BLaER1 (cell line): ENCODE data around the gene TBC1D2B.

ENCODE experiments used
- H3K27ac ChIP-seq: shearing (Covaris generic); formaldehyde crosslinking; 2 replicates; pipeline ENCODE4 v1.8.1; 2022
- H3K27me3 ChIP-seq: shearing (Covaris generic); formaldehyde crosslinking; 2 replicates; pipeline ENCODE4 v1.8.1; 2022
- H3K36me3 ChIP-seq: shearing (Covaris generic); formaldehyde crosslinking; 2 replicates; pipeline ENCODE4 v1.8.1; 2022
- H3K4me1 ChIP-seq: shearing (Covaris generic); formaldehyde crosslinking; 2 replicates; pipeline ENCODE4 v1.8.1; 2022
- H3K4me2 ChIP-seq: shearing (Covaris generic); formaldehyde crosslinking; 2 replicates; pipeline ENCODE4 v1.8.1; 2022
- H3K4me3 ChIP-seq: shearing (Covaris generic); formaldehyde crosslinking; 2 replicates; pipeline ENCODE4 v1.8.1; 2022
- H3K9ac ChIP-seq: shearing (Covaris generic); formaldehyde crosslinking; 2 replicates; pipeline ENCODE4 v1.8.1; 2022
- H3K9me3 ChIP-seq: shearing (Covaris generic); formaldehyde crosslinking; 2 replicates; pipeline ENCODE4 v1.8.1; 2022
- H4K20me1 ChIP-seq: shearing (Covaris generic); formaldehyde crosslinking; 2 replicates; pipeline ENCODE4 v1.8.1; 2022
- Cebpa-rat ChIP-seq: shearing (Covaris generic); IDR thresholded peaks from 2 replicates; pipeline ENCODE4 v1.8.1; 2022

Gene TBC1D2B

DNA sequence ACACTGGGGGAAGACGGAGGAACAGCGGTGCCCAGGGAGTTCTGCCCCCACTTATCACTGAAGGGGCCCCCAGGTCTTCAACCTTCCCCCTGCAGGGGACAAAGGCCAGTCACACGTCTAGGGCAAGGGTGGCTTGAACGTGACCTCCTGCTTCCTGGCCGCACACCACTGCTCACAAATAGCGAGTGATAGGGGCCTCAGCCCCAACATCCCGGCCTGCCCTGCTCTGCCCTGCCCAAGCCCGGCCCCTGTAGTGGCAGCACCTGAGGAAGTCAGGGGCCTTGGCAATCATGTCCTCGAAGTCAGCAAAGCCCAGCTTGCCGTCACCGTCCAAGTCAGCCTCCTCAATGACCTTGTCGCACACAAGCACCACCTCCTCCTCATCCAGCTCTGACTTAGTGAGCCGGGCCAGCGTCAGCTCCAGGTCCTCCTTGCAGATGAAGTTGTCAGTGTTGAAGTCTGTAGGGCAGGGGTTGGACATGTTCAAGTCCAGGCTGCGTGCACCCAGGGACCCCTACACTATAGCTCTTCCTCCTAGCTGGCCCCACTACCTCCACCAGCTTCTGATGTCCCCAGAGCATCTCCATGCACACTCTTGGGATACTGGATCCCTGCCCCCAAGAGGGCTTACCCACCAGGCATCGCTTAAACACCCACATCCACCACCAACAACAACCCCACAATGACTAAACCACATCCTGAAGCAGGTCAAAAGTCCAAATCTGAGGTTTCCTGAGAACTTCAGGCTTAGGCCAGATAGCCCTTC, 28.1 kb upstream of the TBC1D2B start:
- Histone ChIP-seq H3K9ac (0 out of 2 replicates have a peak overlapping the region, but pooled peaks have one; percentile 11), H4K20me1 (no peaks in the 10 kb centered on the region), H3K4me3 (no peak overlapping the region), H3K27me3 (no peaks in the 10 kb centered on the region), H3K9me3 (no peaks in the 10 kb centered on the region), H3K4me2 (peak overlapping the region; percentile 42), H3K4me1 (peaks cover 36% of the 10 kb centered on the region), H3K27ac (no peak overlapping the region), H3K36me3 (no peaks in the 10 kb centered on the region)
- TF ChIP-seq Cebpa-rat: no peak

DNA sequence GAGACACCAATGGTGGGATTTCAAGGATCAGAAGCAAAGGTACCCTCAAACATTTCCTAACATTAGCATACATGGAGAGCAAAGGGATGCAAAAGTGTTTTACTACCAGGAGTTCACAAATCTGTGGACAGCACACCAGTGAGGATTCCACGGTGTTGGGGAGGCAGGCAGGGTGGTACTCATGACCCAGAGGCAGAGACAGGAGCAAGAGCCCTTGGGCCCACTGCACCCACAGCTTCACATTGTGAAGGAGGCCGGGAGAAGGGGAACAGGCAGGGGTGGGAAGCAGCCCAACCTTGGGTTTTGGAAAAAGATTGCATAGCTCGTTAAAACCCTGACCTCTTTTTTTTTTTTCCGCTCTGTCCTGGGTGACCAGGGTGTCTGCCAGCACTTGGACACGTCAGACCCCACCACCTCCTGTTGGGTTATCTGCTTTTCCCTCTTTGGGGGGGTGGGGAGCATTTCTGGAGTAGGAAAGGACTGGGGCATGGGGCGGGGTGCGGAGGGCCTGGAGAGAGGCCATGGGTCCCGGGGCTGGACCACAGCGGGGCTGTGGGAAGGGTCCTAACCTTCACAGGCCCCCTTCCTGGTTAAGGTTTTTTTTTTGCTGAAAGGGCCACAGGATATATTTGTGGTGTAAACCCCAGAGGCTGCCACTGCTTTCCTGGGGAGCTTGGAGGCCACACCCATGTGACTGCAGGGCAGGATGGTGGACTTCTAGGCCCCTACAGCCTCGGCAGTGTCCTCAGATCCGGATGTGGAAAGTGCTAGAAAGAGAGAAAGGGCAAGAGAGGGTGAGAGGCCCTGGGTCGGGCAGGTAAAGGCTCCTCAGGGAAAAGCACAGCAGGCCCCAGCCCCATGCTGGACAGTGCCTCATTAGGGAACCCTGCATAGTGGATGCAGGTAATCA, 27.3 kb upstream of the TBC1D2B start:
- no peak overlapping the region for H3K4me3 ChIP-seq
- no peaks in the 10 kb centered on the region for H3K27me3 ChIP-seq
- no peaks in the 10 kb centered on the region for H4K20me1 ChIP-seq
- H3K4me2 ChIP-seq: peak overlapping the region; percentile 42
- no peaks in the 10 kb centered on the region for H3K9me3 ChIP-seq
- H3K9ac ChIP-seq: 0 out of 2 replicates have a peak overlapping the region, but pooled peaks have one; percentile 11
- H3K36me3 ChIP-seq: no peaks in the 10 kb centered on the region
- H3K4me1 ChIP-seq: peaks cover 36% of the 10 kb centered on the region
- no peak for TF ChIP-seq Cebpa-rat
- H3K27ac ChIP-seq: no peak overlapping the region

DNA sequence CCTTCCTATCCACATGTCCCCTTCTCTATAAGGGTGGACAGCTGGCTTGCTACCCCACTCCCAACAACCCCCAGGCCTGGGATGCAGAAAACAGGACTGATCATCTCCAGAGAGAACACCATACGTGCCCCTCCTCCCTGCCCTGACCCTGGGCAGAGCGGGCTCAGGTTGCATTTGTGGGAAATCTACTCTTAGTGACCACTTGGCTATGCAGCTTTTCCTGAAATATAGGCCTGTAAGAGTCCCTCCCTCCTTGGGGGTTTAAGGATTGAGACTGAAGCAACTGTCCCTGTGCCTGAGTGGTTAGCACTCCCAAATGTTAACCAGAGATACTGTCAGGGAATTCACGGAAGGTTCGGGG, 26.6 kb upstream of the TBC1D2B start:
- H3K4me2 ChIP-seq: peak overlapping the region; percentile 54

DNA sequence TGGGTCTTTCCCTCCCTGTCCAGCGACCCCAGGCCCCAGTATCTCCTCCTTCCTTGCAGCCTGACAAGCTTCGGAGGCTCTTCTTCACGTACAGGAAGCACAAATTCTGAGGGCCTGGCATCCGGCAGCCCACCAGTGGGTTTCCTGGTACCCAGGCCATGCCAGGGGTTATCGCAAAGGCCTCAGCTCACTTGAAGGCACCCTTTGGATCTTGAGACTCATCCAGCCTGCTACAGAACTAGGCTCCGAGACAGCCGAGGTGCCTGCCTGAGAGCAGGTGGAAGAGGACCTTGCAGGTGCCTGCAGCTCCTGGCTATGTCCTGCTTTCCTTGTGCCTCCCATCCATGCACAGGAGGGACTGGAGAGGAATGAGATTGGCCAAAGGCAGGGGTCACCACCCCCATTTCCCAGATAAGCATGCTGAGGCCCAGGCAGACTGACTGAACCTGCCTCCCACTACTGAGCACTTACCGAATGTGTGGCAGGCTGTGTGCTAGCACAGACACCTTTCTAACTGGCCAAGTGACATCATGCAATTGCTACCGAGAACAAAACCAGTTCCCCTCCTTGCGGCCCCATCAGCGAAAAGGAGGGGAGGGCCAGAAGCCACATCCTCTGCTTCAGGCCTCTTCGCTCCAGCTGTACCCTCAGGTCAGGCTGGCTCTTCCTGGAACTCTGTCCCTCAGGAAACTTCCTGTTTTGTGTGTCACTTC, 26.1 kb upstream of the TBC1D2B start:
- no peaks in the 10 kb centered on the region for H3K36me3 ChIP-seq
- TF ChIP-seq Cebpa-rat: no peak
- no peaks in the 10 kb centered on the region for H3K9me3 ChIP-seq
- H3K4me1 ChIP-seq: peaks cover 36% of the 10 kb centered on the region
- no peaks in the 10 kb centered on the region for H3K27me3 ChIP-seq
- H3K27ac ChIP-seq: no peak overlapping the region
- H4K20me1 ChIP-seq: no peaks in the 10 kb centered on the region
- peak overlapping the region; percentile 54 for H3K4me2 ChIP-seq
- no peak overlapping the region for H3K9ac ChIP-seq
- no peak overlapping the region for H3K4me3 ChIP-seq

More for the DNA sequence above, 26.6 kb upstream of the TBC1D2B start:
- Histone ChIP-seq H3K4me1 (peaks cover 36% of the 10 kb centered on the region), H3K27ac (no peak overlapping the region), H3K4me3 (no peak overlapping the region), H3K9ac (no peak overlapping the region), H3K9me3 (no peaks in the 10 kb centered on the region), H3K36me3 (no peaks in the 10 kb centered on the region), H3K27me3 (no peaks in the 10 kb centered on the region), H4K20me1 (no peaks in the 10 kb centered on the region)
- TF ChIP-seq Cebpa-rat: no peak

DNA sequence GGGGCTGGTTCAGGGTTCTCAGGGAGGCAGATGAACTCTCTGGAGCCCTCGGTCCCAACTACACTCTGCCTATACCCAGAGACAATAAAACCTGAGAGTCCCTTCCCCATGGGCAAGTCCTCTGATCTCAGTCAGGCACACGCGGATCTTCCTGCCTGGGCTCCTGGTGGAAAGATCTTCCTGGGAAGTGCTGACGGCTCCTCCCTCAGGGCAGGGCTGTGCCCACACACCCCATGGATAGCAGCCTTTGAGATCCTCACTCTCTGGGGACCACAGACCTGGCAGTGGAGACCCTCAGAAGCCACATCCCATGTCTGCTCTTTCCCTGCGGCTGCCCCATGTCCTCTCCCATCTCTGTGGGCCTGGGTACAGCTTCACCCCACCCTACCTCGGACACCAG, 25.2 kb upstream of the TBC1D2B start:
- Histone ChIP-seq H3K4me2 (no peak overlapping the region), H3K27me3 (no peaks in the 10 kb centered on the region), H3K9ac (no peak overlapping the region), H3K4me3 (no peak overlapping the region), H3K27ac (no peak overlapping the region), H3K36me3 (no peaks in the 10 kb centered on the region), H3K4me1 (peaks cover 36% of the 10 kb centered on the region), H3K9me3 (no peaks in the 10 kb centered on the region), H4K20me1 (no peaks in the 10 kb centered on the region)
- no peak for TF ChIP-seq Cebpa-rat

DNA sequence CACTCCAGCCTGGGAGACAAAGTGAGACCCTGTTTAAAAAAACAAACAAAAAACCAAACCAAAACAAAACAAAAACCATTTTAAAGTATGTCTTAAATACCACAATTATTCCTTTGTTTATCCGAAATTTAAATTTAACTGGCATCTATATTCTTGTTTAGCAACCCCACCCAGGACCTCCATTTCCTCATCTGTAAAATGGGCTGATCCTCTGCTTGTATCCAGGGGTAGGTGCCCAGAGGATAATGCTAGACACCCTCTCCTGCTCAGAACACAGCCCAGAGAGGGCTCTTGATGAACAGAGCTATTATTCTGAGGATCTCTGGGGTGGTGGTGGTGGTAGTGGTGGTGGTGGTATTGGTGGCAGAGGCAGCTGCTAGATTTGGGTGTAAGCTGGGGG, 24.7 kb upstream of the TBC1D2B start:
- no peaks in the 10 kb centered on the region for H3K9me3 ChIP-seq
- no peak overlapping the region for H3K4me3 ChIP-seq
- TF ChIP-seq Cebpa-rat: no peak
- no peaks in the 10 kb centered on the region for H3K27me3 ChIP-seq
- no peak overlapping the region for H3K27ac ChIP-seq
- H3K36me3 ChIP-seq: no peaks in the 10 kb centered on the region
- no peaks in the 10 kb centered on the region for H4K20me1 ChIP-seq
- no peak overlapping the region for H3K9ac ChIP-seq
- H3K4me2 ChIP-seq: no peak overlapping the region
- peaks cover 36% of the 10 kb centered on the region for H3K4me1 ChIP-seq

DNA sequence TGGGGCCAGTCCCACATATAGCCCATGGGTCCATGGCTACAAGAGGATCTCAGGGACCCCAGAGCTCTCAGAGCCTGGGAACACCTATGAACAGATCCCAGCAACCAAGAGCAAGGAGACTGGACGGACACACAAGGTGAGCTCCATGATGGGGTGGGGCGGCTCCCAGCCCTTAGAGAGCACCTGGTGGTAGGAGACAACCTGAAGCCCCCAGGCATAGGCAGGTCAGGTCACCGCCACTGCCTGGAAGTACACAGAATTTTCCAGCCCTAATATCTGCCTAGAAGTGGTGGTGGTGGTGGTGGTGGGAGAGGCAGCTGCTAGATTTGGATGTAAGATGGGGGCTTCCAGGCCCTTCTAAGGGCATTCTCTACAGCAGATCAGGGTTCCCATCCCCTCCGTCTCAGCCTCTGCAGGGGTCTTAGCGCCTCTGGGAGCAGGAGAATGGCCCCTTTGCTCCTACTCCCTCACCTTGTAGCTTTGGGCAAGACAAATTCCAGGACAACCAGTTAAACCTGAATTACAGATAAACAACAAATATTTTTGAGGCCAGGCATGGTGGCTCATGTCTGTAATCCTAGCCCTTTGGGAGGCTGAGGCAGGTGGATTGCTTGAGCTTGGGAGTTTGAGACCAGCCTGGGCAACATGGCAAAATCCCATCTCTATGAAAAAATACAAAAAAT, 24.1 kb upstream of the TBC1D2B start:
- no peaks in the 10 kb centered on the region for H3K9me3 ChIP-seq
- no peak for TF ChIP-seq Cebpa-rat
- no peak overlapping the region for H3K9ac ChIP-seq
- no peak overlapping the region for H3K27ac ChIP-seq
- peaks cover 36% of the 10 kb centered on the region for H3K4me1 ChIP-seq
- no peaks in the 10 kb centered on the region for H3K36me3 ChIP-seq
- no peaks in the 10 kb centered on the region for H4K20me1 ChIP-seq
- H3K4me3 ChIP-seq: no peak overlapping the region
- H3K4me2 ChIP-seq: no peak overlapping the region
- no peaks in the 10 kb centered on the region for H3K27me3 ChIP-seq

DNA sequence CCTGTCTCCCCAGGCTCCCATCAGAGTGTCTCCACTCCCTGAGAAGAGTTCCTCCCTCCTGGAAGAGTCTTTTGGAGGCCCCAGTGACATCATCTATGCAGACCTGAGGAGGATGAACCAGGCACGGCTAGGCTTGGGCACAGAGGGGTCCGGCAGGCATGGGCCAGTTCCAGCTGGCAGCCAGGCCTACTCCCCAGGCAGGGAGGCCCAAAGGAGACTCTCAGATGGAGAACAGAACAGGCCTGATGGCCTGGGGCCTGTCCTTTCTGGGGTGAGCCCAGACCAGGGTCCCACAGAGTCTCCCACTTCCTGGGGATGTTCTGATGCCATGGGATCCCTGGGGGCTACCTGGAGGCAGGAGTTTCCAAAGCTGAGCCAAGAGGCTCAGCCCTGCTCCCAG, 23.4 kb upstream of the TBC1D2B start:
- Histone ChIP-seq H3K4me1 (peaks cover 29% of the 10 kb centered on the region), H3K27ac (no peak overlapping the region), H3K4me3 (no peak overlapping the region), H3K9me3 (no peaks in the 10 kb centered on the region), H3K4me2 (no peak overlapping the region), H3K36me3 (no peaks in the 10 kb centered on the region), H4K20me1 (no peaks in the 10 kb centered on the region), H3K27me3 (no peaks in the 10 kb centered on the region), H3K9ac (no peak overlapping the region)
- TF ChIP-seq Cebpa-rat: no peak

DNA sequence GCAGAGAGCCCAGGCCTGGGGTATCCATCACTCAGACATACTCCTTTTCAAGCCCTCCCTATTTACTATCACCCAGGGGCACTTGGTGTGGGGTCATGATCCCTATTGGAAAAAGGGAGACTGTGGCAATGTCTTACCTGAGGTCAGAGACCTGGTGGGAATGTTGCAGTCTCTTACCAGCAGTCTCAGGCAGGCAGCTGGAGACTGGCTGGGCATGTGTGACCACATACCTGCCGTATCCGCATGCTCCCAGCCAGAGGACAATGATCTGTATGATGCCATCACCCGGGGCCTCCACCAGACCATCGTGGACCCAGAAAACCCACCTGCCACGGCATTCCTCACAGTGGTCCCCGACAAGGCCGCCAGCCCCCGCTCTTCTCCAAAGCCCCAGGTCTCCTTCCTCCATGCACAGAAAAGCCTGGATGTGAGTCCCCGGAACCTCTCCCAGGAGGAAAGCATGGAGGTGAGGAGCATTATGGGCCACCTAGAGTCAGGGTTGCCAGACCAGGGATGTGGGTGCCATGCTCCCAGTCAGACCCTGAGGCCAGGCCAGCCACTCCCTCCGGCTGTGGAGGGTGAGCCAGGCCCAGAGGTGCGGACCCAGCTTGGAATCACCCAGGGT, 20.7 kb upstream of the TBC1D2B start:
- no peaks in the 10 kb centered on the region for H3K9me3 ChIP-seq
- no peak overlapping the region for H3K9ac ChIP-seq
- H3K36me3 ChIP-seq: no peaks in the 10 kb centered on the region
- H3K27ac ChIP-seq: no peak overlapping the region
- H3K4me2 ChIP-seq: no peak overlapping the region
- no peak for TF ChIP-seq Cebpa-rat
- H4K20me1 ChIP-seq: no peaks in the 10 kb centered on the region
- peaks cover 4% of the 10 kb centered on the region for H3K4me1 ChIP-seq
- H3K4me3 ChIP-seq: no peak overlapping the region
- H3K27me3 ChIP-seq: no peaks in the 10 kb centered on the region
